CD4-positive, alpha-beta T cell treated with Interleukin-6 for 4 hours (primary cell): ENCODE data around the gene PISD.
"Not testable (repeated sequence)": the region's sequence is repeated elsewhere in the genome, so short reads cannot be mapped to it uniquely, and the experiment has no call there.

ENCODE experiments used
- DNase-seq: peaks from one replicate; pipeline ENCODE4 v3.0.0-alpha.2; 2020; ENCODE audit warnings: mixed read lengths

The PISD gene

GRCh38 chr22:31661851-31662667 lies at the start of gene PISD:
Gene PISD, minus strand, starts transcription at chr22:31662215. Its CDS starts 7 bp downstream, at chr22:31662208.
- DNase-seq, result peak; percentile 97

GRCh38 chr22:31711226-31711625 lies 49.2 kb upstream of the PISD start:
- DNase-seq, result not testable (repeated sequence)

DNA sequence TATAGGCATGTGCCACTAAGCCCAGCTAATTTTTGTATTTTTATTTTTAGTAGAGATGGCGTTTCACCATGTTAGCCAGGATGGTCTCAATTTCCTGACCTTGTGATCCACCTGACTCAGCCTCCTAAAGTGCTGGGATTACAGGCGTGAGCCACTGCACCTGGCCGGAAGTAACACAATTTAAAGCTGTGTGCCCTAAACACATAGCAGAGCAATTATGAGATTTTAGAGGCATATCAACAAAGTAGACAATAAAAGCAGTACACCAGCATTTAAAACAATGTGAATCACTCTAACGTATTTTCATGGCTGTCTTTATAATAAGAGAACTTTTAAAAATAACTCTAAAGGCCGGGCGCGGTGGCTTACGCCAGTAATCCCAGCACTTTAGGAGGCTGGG lies 45.5 kb upstream of the PISD start:
- no peak for DNase-seq

DNA sequence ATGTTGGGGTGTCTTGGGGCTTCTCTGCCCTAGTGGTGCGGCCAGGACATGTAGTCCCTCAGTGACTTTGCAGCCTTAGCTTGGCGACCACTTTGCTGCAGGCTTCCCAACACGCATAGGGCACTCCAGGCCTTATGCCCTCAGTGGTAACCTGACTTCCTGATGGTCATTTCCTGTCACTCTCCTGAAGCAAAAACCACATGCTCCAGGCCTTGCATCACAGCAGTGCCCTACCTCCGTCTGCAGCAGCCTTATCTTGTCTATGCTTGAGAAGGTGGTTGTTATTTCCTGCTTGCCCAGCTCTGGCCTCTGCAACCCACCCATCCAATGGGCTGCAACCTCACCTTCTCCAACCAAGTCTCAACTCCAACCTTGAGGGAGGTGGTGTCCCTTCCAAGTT lies 33.4 kb upstream of the PISD start:
- DNase-seq, result no peak

DNA sequence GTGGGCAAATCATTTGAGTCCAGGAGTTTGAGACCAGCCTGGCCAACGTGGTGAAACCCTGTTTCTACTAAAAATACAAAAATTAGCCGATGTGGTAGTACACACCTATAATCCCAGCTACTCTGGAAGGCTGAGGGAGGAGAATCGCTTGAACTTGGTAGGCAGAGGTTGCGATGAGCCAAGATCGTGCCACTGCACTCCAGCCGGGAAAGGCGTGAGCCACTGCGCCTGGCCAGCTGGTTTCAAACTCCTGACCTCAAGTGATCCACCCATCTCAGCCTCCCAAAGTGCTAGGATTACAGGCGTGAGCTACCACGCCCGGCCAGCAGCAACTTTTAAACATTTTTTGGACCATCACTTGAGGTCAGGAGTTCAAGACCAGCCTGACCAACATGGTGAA lies 32.0 kb upstream of the PISD start:
- not testable (repeated sequence) for DNase-seq

- no peak for DNase-seq
Measured at GRCh38 chr22:31692186-31692886, 30.3 kb upstream of the PISD start.

GRCh38 chr22:31691408-31691807 lies 29.4 kb upstream of the PISD start:
- DNase-seq, result no peak

- no peak for DNase-seq
Measured at GRCh38 chr22:31683181-31684105, 21.4 kb upstream of the PISD start.

DNA sequence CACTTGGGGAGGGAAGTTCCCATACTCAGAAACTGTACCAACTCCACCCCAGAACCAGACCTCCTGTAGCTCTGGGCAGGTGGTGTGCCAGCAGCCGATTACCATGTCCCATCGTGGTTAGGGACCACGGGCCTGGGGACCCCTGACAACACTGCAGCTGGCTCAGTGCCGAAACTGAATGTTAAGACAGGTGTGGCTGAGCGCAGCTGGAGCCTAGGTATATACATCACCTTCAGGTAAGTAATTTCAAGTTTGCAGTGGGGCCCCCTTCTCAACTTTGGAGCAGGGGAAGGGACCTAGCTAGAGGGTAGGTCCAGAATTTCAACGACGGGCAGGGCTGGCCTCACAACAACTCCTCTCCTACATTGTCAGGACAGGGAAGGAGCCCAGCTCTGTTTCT lies 20.7 kb upstream of the PISD start:
- DNase-seq, result no peak

DNA sequence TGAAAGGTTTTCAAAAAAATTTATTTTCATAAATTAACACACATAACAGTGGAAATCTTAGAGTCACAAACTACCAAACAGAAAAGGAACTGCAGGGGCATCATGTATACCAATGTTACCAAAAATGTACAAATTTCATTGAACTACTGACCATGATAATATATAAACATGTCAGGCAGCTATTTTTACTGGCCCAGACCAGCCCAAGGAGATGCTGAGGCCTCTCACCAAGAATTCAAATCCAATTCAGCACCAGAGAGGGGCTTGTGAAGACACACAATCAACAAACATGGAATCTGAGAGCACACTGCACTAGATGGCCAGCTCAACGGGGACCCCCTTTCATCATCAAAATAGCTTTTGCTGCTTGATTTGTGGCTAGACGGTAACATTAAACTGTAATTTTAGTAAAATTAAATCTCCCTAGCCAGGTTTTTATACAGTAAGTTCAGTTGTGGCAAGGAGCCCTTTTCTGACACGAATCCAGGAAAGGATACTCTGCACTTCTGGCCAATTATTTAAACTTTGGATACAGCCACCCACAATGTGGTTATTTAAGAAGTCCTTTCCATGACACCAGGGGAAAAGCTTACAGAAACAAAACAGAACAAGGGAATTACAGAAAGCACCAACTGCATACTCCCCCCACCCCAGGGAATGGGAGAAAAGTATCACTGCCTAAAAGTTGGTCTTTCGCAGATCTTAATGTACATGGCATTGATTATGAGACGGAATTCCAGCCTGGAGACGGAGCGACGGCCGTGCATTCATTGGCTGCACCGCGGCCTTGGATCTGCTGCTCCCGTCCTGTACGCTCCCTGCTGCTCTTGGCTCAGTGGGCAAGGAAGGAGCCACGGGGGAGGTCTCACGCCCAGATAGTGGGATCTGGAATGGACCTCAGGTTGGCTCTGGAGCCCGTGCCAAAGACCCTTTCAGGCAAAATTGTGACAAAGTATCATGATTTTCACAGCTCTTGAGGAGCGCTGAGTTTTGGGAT lies 19.6 kb upstream of the PISD start:
- DNase-seq, result no peak

GRCh38 chr22:31680861-31681341 lies 18.9 kb upstream of the PISD start:
- DNase-seq, result no peak

DNA sequence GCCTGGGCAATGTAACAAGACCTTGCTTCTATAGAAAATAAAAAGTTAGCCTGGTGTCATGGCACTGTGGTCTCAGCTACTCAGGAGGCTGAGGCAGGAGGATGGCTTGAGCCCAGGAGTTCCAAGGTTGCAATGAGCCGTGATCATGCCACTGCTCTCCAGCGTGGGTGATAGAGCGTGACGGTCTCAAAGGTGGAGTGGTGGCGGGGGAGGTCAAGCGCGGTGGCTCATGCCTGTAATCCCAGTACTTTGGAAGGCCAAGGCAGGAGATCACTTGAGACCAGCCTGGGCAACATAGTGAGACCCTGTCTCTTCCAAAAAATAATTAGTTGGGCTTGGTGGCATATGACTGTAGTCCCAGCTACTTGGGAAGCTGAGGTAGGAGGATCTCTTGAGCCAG lies 16.7 kb upstream of the PISD start:
- DNase-seq, result no peak

DNA sequence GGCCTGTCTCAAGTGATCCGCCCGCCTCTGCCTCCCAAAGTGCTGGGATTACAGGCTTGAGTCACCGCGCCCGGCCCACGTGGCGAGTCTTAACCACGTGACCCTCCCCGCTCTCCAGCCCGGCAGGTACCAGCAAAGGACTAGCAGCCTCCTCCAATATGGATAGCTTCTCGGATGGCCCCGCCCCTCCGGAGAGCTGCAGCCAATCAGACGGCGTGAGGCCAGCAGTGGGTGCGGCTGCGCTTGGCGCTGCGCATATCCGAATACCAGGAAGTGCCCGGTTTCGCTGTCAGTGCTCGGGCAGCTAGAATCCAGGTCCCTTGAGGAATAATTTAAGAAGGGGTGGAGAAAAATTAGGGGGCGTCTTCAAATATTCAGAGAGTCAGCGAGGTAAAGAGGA lies 14.7 kb upstream of the PISD start:
- peak; percentile 97 for DNase-seq

DNA sequence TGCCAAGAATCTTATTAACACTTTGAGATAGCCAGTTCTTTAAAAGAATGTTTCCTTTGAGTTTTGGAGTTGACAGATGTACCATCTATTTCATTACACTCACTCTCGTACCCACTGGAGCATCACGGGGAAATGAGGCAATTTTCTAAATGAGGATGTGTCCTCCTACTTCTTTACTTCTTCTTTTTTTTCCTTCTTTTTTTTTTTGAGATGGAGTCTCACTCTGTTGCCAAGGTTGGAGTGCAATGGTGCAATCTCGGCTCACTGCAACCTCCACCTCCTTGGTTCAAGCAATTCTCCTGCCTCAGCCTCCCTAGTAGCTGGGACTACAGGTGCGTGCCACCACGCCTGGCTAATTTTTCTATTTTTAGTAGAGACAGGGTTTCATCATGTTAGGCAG lies 12.2 kb upstream of the PISD start:
- DNase-seq, result not testable (repeated sequence)

DNA sequence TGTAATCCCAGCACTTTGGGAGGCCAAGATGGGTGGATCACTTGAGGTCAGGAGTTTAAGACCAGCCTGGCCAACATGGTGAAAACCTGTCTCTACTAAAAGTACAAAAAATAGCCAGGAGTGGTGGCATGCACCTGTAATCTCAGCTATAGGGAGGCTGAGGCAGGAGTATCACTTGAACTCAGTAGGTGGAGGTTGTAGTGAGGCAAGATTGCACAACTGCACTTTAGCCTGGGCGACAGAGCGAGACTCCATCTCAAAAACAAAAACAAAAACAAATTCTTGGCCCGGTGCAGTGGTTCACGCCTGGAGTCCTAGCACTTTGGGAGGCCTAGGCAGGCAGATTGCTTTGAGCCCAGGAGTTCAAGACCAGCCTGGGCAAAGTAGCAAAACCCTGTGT lies 6.8 kb upstream of the PISD start:
- DNase-seq, result not testable (repeated sequence)

- no peak for DNase-seq
Measured at GRCh38 chr22:31662668-31663037, 638 bp upstream of the PISD start.

- DNase-seq, result peak; percentile 43
Measured at GRCh38 chr22:31660860-31661341, 1.1 kb downstream of the PISD start.

DNA sequence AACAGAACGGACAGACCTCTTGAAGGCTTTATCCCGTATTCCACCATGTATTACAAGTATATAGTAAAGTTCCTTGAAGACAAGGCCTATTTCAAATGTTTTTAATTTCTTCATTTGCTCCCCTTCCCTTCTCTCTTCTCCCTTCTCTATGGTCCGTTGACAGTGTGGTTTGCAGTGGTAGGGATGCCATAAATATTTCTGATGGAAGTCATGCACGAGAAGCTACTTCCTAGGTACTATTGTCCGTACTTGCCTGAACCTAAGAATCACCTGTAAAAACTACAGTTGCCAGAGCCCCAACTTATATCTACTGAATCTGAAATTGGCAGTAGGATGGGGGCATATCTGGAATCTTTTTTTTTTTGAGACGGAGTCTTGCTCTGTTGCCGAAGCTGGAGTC lies 2.8 kb downstream of the PISD start:
- DNase-seq, result no peak

GRCh38 chr22:31654408-31654807 lies 7.6 kb downstream of the PISD start:
- no peak for DNase-seq

DNA sequence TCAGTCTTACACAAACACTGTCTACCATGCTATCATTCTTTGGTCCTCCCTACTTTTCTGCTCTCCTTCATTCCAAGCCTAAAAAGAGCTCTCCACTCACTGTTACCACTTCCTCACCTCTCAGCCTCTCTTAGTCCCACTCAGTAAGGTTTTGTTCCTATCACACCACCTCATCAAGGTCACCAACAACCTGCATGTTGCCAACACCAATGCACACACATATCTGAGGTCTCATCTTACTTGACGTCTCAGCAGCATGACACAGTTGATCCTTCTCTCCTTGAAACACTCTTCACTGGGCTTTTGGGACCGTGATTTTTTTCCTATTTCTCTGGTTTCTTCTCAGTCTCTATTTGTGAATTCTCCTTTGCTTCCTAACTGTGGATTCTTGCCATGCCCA lies 8.1 kb downstream of the PISD start:
- no peak for DNase-seq

- DNase-seq, result no peak
Measured at GRCh38 chr22:31652911-31653684, 8.9 kb downstream of the PISD start.
